CMK (cell line): Measurements from ENCODE around the gene SEC14L5.

Experiments
- DNase-seq: peaks from one replicate; pipeline ENCODE4 v3.0.0-alpha.2; 2010; ENCODE audit warnings: low read depth

SEC14L5 gene

DNA sequence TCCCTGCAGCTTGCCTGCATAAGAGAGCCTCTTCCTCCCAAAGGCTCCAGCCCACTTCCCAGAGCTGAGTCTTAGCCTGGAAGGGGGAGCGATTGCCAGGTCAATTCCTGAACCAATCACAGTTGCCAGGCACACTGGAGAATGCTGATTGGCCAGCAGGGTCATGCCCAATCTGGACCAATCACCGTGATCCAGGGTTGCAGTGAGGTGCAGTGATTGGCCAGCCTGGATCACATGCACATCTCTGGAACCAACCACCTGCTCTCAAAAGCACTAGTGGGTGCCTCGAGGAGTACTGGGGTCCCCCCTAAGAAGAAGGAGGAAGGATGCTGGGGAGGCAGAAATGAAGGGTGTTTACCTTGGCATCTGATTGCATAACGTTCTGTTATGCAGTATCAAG is 57.2 kb downstream of the SEC14L5 start:
- DNase-seq: no peak

DNA sequence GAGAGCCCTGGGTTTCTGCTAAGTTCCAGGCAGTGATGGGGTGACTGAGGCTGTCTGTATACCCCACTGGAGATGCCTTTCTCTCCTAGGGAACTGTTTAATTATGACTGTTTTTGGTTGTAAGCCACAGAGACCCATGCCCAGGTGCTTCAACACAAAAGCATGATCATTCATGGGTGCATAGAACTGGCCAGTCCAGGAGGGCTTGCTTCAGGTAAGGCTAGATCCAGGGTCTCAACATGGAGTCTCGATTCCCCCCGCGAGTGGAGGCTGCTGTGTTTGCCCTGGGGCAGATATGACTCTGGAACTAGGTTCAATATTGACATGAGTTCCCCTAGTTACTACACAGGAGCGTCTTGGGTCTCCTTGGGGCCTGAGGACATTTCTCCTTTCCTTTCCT is 57.8 kb downstream of the SEC14L5 start:
- no peak for DNase-seq

DNA sequence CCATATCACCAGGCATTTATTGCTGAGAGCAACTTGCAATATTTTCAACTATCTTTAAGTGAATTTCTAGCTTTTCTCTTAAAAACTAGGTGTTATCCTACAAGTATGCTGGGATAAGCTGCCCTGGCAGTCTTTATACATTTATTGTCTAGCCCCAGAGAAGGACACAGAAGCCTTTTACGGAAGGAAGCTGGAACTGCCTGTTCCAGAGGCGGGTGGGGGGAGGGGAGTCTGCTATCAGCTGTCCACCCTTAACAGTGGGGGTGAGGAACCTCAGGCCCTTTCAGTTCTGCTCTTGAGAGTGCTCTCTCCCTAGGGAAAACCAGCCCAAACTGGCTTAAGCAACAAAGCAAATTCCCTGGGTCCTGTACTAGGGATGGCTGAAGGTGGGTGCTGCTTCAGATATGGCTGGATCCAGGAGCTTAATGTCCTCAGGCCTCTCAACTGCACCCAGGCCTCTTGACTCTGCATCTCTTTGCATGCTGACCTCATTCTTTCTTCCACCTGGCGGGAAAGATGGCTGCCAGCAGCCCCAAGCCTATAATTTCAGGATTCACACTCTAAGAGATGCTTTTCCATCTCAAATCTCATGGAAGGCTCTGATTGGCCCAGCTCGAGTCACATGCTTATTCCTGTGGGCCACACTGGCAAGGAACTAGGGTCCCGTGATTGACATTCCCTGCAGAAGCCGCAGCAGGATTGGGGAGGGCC is 59.0 kb downstream of the SEC14L5 start:
- DNase-seq: no peak

DNA sequence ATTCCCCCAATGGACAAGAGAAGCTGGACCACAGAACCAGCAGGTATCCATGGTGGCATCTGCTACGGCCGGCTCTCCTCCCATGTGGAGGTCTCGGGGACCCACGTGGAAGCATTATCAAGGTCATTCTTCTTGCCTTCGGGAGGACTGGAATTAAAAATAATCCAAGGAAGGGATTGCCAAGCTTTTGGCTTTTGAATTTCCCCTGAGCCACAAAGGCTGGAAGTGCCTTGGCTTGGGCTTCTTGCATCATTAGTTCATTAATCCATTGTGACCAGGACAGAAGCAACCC is 59.5 kb downstream of the SEC14L5 start:
- no peak for DNase-seq

DNA sequence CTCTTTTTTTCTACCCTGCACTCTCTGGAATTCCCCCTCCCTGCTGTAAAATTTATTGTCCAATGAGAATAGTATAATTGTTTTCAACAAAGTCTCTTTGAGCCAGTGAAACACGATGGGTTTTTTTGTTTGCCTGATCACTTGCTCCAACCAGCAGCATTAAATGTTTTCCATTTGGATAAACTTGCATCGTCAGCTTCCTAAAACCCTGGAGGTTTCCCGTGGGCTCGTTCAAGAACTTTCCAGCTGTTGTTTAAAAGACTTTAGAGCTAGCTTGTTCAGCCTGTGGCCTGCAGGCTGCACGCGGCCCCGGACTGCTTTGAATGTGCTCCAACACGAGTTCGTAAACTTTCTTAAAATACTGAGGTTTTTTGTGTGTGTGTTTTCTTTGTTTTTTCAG is 60.7 kb downstream of the SEC14L5 start:
- DNase-seq: no peak

DNA sequence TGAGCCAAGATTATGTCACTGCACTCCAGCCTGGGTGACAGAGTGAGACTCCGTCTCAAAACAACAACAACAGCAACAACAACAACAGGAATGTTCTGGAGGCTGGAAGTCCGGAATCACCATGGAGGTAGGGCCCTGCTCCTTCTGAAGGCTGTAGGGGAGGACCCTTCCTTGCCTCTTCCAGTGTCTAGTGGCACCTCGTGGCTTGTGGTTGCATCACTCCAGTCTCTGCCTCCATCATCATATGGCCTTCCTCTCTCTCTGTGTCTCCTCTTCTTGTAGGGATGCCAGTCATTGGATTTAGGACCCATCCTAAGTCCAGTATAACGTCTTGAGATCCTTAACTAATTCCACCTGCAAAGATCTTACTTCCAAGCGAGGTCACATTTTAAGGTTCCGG is 61.6 kb downstream of the SEC14L5 start:
- no peak for DNase-seq

DNA sequence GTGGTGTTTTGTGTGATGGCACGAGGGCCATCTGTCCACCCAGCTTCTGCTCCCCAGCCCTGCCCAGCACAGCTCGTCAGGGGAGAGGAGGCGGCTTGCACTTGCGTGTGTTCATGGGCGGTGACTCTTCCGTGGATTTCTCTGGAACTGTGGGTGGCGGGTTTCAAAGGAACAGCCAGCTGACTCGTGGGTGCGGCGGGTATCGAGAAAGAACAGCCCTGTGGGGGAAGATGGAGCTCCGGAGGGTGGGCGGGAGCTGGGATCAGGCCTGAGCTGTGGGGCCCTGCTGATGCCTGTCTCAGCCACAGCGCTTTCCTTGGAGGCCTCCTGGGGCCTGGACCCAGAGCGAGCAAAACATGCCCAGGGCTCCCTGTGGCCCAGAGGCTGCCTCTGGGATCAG is 62.4 kb downstream of the SEC14L5 start:
- no peak for DNase-seq

DNA sequence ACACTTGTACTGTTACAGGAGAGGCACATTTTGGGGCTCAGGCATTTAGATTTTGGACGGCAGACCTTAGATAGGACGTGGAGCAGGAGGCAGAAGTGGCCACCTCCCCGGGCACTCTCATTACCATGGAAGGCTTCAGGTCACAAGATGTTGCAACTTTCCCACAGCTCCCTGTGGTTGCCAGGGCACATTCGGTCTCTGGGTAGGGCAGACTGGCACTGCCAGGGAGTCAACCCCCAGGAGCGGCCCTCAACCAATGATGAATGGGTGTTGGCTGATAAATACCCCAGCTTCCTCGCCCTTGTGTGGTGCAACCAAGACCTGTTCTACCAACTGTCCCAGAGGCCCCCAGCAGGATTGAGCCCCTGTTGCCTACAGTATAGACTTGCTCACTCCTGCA is 64.4 kb downstream of the SEC14L5 start:
- no peak for DNase-seq

DNA sequence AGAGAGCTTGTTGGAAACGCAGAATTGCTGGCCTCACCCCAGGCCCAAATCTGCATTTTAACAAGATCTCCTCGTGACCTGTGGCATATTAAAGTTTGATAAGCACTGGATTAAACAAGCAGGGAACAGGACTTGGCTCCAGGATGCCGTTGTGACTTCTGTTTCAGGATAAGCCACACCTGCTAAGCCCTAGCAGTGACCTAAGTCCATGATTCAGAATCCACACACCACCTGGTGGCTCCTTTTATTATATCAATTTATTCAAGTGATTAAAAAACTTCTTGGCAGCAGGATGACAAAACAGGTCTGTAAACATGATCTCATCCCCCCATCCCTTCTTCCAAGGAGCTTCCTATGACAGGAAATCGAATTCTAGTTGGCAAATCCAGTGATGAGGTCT is 66.5 kb downstream of the SEC14L5 start:
- DNase-seq: no peak

DNA sequence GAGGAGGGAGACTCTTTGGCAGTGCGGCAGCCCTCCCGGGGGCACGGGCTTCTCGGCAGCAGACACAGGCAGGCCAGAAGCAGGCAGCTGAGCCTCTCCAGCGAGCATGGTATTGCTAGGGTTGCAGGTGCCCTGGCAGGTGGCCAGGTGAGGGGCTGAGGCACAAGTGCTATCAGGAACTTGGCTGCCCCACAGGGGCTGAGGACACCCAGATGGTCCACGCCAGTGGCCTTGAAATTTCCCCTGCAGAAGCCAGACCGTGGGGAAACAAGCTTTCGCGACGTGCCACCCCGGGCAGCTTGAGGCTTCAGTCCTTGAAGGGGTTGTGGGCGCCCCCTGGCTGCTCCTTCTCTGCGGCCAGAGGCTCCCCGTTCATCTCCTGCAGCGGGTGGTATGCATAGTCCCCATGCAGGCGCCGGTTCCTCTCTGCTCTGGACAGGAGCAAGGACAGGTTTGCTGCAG is 67.1 kb downstream of the SEC14L5 start:
- DNase-seq: no peak

DNA sequence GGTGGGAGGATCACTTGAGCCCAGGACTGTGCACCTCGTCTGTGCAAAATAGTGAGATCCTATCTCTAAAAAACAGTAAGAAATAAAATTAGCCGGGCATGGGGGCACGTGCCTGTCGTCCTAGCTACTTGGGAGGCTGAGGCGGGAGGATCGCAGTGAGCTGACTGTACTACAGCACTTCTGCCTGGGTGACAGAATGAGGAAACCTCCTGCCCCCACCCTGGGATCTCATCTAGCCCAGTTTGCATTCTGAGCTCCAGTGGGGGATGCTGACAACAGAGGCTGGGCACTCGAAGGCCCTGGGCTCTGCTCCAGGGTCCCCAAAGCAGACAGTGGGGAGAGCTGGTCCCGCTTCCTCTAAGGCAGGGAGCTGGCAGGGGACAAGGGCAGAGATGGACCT is 68.5 kb downstream of the SEC14L5 start:
- no peak for DNase-seq

DNA sequence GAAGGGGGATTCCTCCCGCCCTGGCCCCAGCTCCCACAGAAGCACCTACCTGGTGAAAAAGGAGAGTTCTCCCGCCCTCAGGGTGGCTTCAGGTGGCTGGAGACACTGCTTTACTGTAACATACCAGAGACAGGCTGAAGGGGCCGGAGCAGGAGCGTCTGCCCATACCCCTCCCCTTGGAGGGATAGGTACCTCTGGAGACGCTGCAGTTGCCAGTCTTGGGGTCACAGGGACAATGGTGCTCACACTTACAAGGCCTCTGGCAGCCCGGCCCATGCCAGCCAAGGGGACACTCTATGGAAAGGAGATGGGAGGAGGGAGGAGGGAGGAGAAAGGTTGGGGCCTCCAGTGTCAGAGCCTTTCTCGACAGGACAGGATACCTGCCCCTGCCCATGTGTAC is 69.0 kb downstream of the SEC14L5 start:
- DNase-seq: no peak

DNA sequence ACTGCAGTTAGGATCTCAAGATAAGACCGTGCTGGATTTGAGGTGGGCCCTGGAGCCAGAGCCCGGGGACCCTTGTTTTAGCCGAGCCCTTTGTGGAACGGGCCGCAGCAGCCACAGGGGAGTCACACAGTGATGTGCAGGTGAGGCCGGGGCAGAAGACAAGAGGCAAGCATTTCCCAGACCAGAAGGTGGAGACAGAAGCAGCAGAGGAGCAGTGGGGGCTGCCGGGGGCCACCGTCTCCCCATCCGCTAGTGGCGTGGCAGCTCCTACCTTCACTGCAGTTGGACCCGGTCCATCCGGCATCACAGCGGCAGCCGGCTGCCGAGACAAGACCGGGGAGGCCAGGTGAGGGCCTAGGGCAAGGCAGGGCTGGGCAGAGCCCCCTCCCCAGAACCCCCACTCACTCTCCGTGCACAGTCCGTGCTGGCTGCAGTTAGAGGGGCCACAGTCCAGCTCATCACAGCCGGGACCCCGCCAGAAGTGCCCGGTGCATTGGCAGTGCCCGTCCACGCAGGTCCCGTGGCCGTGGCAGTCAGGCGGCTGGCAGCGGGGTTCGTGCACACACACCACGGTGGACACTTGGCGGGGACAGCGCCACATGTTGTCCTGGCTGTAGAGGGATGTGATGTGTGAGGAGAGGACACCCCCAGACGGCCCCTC is 69.6 kb downstream of the SEC14L5 start:
- DNase-seq: no peak

DNA sequence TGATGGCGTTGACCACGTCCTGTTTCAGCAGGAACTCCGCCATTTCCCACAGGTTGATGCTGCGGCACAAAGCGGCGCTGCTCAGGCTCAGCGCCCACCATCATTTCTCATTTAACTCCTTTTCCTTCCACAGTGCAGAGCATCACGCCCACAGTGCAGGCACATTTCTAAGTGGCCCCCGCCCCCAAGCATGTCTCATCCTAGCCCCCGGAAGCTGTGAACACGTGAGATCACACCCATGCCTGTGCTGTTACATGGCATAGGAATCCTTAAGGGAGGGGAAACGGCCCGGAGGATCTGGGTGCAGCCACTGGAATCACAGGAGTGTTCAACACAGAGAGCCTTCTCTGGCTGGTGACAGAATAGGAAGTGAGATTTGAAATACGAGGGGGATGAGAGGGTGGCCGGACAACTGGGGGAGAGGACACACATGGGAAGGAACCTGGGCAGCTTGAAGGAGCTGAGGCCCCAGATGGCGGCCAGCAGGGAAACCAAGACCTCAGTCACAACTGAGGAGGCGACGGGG is 70.9 kb downstream of the SEC14L5 start:
- DNase-seq: no peak

DNA sequence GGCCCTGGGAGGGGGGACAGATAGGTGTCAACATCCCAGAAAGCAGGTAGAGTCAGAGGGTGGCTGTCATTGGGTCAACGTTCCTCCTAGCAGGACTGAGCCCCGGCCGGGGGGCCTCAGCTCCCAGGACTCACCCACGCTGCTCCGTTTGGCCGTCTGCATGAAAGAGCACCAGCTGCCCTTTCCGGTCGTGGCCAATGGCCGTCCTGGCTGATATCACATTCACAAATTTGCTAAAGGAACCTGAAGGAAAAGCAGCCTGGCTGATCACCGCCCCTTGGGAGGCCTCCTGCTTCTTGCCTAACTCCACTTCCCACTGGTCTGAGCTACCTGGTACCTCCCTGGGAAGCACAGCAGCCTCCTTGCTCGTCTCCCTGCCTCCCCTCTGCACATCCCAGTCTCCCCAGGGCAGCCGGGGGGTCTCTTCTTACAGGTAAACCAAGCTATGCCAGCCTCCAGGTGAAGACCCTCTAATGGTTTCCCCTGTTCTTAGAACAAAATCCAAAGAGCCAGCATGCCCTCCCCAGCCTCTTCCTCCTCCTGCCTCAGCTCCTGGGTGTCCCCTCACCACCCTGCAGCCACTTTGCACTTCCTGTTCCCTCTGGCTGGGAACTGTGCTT is 72.2 kb downstream of the SEC14L5 start:
- DNase-seq: no peak

DNA sequence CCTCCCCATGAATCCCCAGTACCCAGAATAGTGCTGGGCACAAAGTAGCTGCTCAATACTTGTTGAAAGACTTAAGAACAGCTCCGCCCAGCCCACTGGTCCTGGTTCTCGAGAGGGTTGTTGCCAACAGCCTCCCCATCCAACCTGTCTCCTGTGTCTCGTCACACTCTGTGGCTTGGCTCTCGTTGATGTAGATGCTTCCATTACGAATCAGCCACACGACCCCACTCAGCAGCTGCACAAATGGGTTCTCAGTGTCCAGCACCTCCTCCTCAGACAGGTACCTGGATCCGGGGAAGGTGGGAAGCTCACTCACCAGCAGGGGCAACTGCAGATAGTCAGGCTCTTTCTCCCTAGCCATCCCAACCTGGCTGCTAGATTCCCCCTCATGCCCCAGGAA is 73.5 kb downstream of the SEC14L5 start:
- no peak for DNase-seq

DNA sequence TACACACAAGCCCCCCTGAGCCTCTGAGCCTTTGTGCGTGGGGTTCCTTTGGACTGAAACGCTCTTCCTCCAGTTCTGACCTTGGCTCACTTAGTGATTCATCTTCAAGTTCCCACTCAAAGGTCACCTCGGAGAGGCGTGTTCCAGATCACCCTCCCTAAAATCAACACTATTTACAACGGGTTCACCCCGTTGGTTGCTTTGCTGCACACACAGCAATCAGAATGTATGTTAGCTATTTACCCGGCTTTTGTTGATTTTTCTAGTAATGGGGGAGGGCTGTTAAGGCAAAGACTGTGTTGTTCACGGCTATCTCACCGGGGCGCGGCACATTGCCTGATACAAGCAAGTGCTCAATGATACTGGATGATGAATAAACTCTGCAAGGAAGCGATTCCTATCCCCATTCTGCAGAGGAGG is 74.6 kb downstream of the SEC14L5 start:
- DNase-seq: no peak

DNA sequence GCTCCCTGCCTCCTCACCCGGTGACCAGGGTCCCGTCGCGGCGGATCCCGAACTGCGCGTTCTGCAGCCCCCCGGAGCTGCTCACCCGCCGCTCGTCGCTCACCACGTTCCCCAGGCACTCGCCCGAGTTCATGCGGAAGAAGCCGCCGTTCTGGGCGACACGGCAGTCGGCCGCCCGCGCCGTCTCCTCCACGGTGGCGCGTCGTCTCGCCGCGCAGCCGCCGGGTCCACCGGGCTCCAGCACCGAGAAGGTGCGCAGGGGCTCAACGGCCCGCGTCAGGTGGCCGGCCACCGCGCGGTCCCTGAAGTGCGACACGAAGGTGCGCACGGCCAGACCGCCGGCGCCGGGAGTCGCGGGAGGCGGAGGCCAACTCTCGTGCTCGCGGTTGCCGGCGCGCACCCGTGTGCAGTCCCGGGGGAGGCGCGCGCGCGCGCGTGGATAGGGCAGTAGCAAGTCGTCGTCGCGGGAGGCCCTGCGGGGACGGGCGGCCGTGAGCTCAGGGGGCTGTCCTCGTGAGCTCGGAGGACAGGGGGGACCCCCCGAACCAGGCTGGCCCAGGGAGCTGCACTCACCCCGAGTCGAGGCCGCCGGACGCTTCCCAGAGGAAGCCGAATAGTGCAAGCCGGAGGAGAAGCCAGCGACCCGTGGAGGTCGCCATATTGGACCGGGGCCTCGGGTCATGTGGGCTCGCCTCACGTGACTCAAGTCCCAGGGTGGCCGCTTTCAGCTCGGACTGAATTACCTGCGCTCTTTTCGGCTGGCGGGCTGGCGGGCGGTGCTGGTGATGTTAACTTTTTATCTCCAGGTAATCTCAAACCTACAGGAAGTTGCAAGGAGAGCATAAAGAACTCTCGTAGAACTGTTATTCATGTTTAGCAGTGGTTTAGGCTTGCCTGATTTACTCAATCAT is 75.4 kb downstream of the SEC14L5 start, which contains the start of gene NAGPA:
Gene NAGPA, minus strand, starts transcription at position 680 of the 911 bp plus-strand sequence. Its CDS starts 21 bp downstream, at position 659.
- DNase-seq: peak; percentile 38

DNA sequence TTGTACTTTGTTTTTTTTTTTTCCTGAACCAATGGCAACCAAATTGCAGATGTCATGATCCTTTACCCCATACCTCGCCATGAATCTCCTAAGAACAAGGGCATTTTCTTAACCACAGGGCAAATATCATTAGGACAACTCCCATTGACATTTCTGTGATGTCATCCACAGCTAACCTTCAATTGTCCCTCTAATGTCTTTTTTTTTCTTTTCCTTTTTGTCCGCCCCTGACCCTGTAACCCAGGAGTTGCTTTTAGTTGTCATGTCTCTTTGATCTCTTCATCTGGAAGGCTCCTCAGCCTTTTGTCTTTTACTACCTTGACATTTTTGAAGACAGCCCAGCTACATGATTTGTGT is 76.0 kb downstream of the SEC14L5 start:
- DNase-seq: no peak

DNA sequence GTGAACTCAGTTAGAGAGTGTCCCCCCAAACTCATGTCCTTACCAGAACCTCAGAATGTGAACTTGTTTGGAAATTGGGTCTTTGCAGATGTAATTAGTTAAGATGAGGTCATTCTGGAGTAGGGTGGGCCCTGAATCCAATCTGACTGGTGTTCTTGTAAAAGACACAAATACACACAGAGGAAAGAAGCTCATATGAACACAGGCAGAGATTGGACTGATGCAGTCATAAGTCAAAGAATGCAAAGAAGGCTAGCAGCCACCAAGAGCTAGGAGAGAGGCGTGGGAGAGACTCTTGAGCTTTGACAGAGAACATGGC is 77.7 kb downstream of the SEC14L5 start:
- no peak for DNase-seq

DNA sequence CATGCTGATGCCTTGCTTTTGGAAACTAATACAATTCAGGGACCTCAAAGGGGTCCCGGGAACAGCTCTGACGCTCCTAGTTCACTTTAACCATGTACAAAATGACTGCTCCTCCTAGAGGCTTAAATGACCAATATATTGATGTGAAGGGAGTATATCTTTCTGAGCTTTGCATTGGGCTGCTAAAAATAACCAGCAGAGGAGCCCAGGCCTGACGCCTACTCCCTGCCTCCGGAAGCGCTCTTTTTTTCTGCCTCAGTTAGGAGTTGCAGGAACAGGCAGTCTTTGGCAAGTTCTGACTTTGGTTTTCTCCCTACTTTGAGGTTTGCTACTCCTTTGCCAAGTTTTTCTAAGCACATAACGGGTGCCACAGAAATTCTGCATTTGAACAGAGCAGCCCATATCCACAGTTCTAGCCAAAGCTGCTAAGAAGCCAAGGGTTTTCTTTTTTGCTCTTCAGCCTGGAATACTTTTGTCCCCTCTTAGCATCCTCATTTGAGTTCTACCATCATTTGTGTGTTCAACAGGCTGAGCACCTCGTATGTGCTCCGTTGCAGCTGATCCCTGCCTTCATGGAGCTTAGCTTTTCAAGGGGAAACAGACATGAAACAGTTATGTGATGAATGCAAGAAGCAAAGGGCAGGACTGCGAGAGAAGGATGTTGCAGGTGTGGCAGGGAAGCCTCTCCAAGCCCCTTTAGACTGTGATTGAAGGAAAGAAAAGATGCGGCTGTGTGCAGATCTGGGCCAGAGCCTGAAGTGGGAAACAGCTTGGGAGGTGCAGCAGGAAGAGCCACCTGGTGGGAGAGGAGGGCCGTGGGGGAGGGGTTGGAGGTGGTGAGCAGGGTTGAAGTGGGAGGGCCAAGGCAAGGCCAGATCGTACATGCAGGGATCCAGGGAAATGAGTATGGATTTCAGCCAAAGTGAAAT is 78.4 kb downstream of the SEC14L5 start:
- no peak for DNase-seq
